HepG2 (cell line): ENCODE data around the gene CHN1. TPM values are rescaled to one million over a fixed set of nuclear protein-coding genes. Genes with fewer than 3 reads are reported as not detected.

Source experiments
- ATAC-seq: fragments of 200-7000 bp; cut with Tn5 transposase; 3 replicates; pipeline ENCODE4 v1.9.1; 2020; ENCODE audit warnings: mild to moderate bottlenecking, moderate library complexity
- BruUV-seq: library from RNA; stranded (reverse); fragments of 400-500 nt; replicated peaks from 2 replicates; lab custom pipeline; 2021; lab: Mats Ljungman, UMichigan
- CTCF ChIA-PET: fragments of 300-600 bp; formaldehyde crosslinking; extraction: SDS; loops from one replicate; lab custom pipeline; 2021; ENCODE audit warnings: low total read pairs, inconsistent platforms, low intra/inter-chr PET ratio; lab: Yijun Ruan, JAX
- POLR2A ChIA-PET: fragments of 350-600 bp; sonication (Branson Sonifier 250); formaldehyde crosslinking; loops from one replicate; lab custom pipeline; 2020; ENCODE audit warnings: antibody characterized with exemption, inconsistent platforms; lab: Yijun Ruan, JAX
- DNase-seq: peaks from one replicate; pipeline ENCODE4 v3.0.0-alpha.2; 2015; ENCODE audit warnings: low spot score
- FAIRE-seq: peaks from 3 replicates; lab custom pipeline; 2011; peaks lifted over from hg19 to GRCh38; lab: Jason Lieb, UNC
- H2AFZ ChIP-seq: one replicate; pipeline ENCODE4 v1.6.1; 2011; ENCODE audit warnings: low read length, inconsistent platforms
- H3K27ac ChIP-seq: fragments of 300-600 bp; 3 replicates; pipeline ENCODE4 v1.8.0; 2011; ENCODE audit warnings: mixed run types, mild to moderate bottlenecking, mixed read lengths, low read length, inconsistent platforms; ENCODE audit not compliant: insufficient read depth; ENCODE audit errors: extremely low read length
- H3K27me3 ChIP-seq, 2 experiments: fragments of 200-600 bp in 1 of 2; 2 replicates in 1 of 2; 3 replicates in 1 of 2; pipeline versions ENCODE4 v1.6.0 to v1.8.0; 2011; ENCODE audit warnings: low read length in 2 of 2, mild to moderate bottlenecking in 2 of 2, moderate library complexity in 2 of 2, inconsistent platforms in 1 of 2; ENCODE audit not compliant: insufficient read depth in 2 of 2, control insufficient read depth in 1 of 2
- H3K36me3 ChIP-seq, 2 experiments: fragments of 200-600 bp in 1 of 2; replicated peaks in 1 of 2; 2 replicates in 1 of 2; 3 replicates in 1 of 2; pipeline versions ENCODE4 v1.5.1 to v1.8.0; 2011; ENCODE audit warnings: low read length in 2 of 2, inconsistent platforms in 1 of 2; ENCODE audit not compliant: insufficient read depth in 2 of 2, control insufficient read depth in 1 of 2
- H3K4me1 ChIP-seq: 2 replicates; pipeline ENCODE4 v1.5.1; 2012; ENCODE audit warnings: low read length, inconsistent platforms; ENCODE audit not compliant: insufficient read depth
- H3K4me2 ChIP-seq: 2 replicates; pipeline ENCODE4 v1.6.0; 2011; ENCODE audit warnings: low read depth, low read length, inconsistent platforms
- H3K4me3 ChIP-seq, 3 experiments: fragments of 200-600 bp in 1 of 3; sonication (generic), shearing (Covaris generic) in 1 of 3; replicated peaks in 1 of 3; 2 replicates each; pipeline ENCODE4 v1.5.1; 2011 to 2016; ENCODE audit warnings: low read length in 3 of 3, inconsistent platforms in 2 of 3, low read depth in 2 of 3, mild to moderate bottlenecking in 2 of 3, control low read depth in 1 of 3, mixed read lengths in 1 of 3; ENCODE audit not compliant: insufficient read depth in 1 of 3
- H3K79me2 ChIP-seq: one replicate; pipeline ENCODE4 v1.6.1; 2011; ENCODE audit warnings: low read length, inconsistent platforms; ENCODE audit not compliant: insufficient read depth
- H3K9ac ChIP-seq: 2 replicates; pipeline ENCODE4 v1.6.0; 2011; ENCODE audit warnings: mild to moderate bottlenecking, low read depth, low read length, inconsistent platforms; ENCODE audit not compliant: insufficient read depth
- H3K9me3 ChIP-seq: 2 replicates; pipeline ENCODE4 v1.5.1; 2012; ENCODE audit warnings: mild to moderate bottlenecking, low read length
- H4K20me1 ChIP-seq: 2 replicates; pipeline ENCODE4 v1.6.0; 2011; ENCODE audit warnings: inconsistent platforms, mild to moderate bottlenecking, low read length, moderate library complexity; ENCODE audit not compliant: insufficient read depth
- BCL6 ChIP-seq: IDR thresholded peaks from 2 replicates; pipeline ENCODE4 v1.6.1; 2016; ENCODE audit warnings: missing genetic modification reagents, missing compliant biosample characterization
- CBX2 ChIP-seq, 2 experiments: fragments of 200-600 bp in 1 of 2; sonication (generic); formaldehyde crosslinking in 1 of 2; IDR thresholded peaks; 2 replicates each; pipeline versions ENCODE4 v1.7.0 to v1.8.1; 2018 to 2022; ENCODE audit warnings: low read depth in 2 of 2, low read length in 1 of 2, mild to moderate bottlenecking in 1 of 2, missing genetic modification reagents in 1 of 2
- HDAC1 ChIP-seq: sonication (generic); formaldehyde crosslinking; IDR thresholded peaks from 2 replicates; pipeline ENCODE4 v1.5.1; 2020; ENCODE audit warnings: mild to moderate bottlenecking, missing genetic modification reagents
- PITX1 ChIP-seq: sonication (generic); formaldehyde crosslinking; IDR thresholded peaks from 2 replicates; pipeline ENCODE4 v1.5.1; 2020; ENCODE audit warnings: mild to moderate bottlenecking, missing genetic modification reagents
- RARG ChIP-seq: sonication (generic); formaldehyde crosslinking; IDR thresholded peaks from 2 replicates; pipeline ENCODE4 v1.4.0; 2020; ENCODE audit warnings: low read depth, mild to moderate bottlenecking, missing genetic modification reagents
- RNF2 ChIP-seq: fragments of 450-650 bp; conservative IDR thresholded peaks from 2 replicates; pipeline ENCODE4 v1.6.1; 2016; ENCODE audit warnings: low read depth
- SMAD3 ChIP-seq: sonication (generic); formaldehyde crosslinking; IDR thresholded peaks from 2 replicates; pipeline ENCODE4 v1.4.0; 2020; ENCODE audit warnings: missing genetic modification reagents
- SRSF1 ChIP-seq: fragments of 200-400 bp; formaldehyde crosslinking; optimal IDR thresholded peaks from 2 replicates; pipeline ENCODE3; 2017; ENCODE audit warnings: mild to moderate bottlenecking, low read depth, low read length, moderate library complexity
- ZFP36L1 ChIP-seq: sonication (generic); formaldehyde crosslinking; IDR thresholded peaks from 2 replicates; pipeline ENCODE4 v1.8.0; 2022; ENCODE audit warnings: mild to moderate bottlenecking, missing genetic modification reagents, moderate library complexity
- ZMYM3 ChIP-seq: sonication (generic); formaldehyde crosslinking; IDR thresholded peaks from 2 replicates; pipeline ENCODE4 v1.5.1; 2020; ENCODE audit warnings: mild to moderate bottlenecking, missing genetic modification reagents
- ZNF33B ChIP-seq: sonication (generic); formaldehyde crosslinking; IDR thresholded peaks from 2 replicates; pipeline ENCODE4 v1.5.1; 2020; ENCODE audit warnings: mild to moderate bottlenecking, missing genetic modification reagents
- ZNF383 ChIP-seq: sonication (generic); formaldehyde crosslinking; IDR thresholded peaks from 2 replicates; pipeline ENCODE4 v1.4.0; 2020; ENCODE audit warnings: missing genetic modification reagents, mild to moderate bottlenecking, borderline replicate concordance
- ZNF761 ChIP-seq: sonication (generic); formaldehyde crosslinking; conservative IDR thresholded peaks from 2 replicates; pipeline ENCODE4 v1.4.0; 2020; ENCODE audit warnings: mild to moderate bottlenecking, missing genetic modification reagents
- ZSCAN29 ChIP-seq: sonication (generic); formaldehyde crosslinking; conservative IDR thresholded peaks from 2 replicates; pipeline ENCODE4 v1.4.0; 2020; ENCODE audit warnings: mild to moderate bottlenecking, missing genetic modification reagents
- WGBS: methylation state at CpG from one replicate; pipeline ENCODE4 v1.1.6; 2017; ENCODE audit warnings: low lambda C conversion rate; 5-methylcytosine and 5-hydroxymethylcytosine counted together
- in situ Hi-C: cut with HindIII; loops from 2 replicates; pipeline ENCODE4 v1.10.0; 2017; ENCODE audit warnings: low pct_unique_long_range_greater_than_20kb; ENCODE audit not compliant: extremely low pct_ligation_motif_present
- intact Hi-C: fragments of 100-400 bp; cut with micrococcal nuclease; formaldehyde crosslinking; loops from one replicate; pipeline ENCODE4 v1.10.0; 2022; ENCODE audit not compliant: unreplicated experiment
- polyA plus RNA-seq, 8 experiments: library from polyadenylated mRNA; depleted of rRNA in 3 of 8; stranded (reverse) in 7 of 8; unstranded in 1 of 8; fragments of >200 nt; fragmentation: Illumina TruSeq in 4 of 8; extraction: Trizol in 4 of 8; gene quantifications; 2 replicates each; pipeline versions ENCODE4 v1.2.1 to v1.2.3, GENCODE V29; 2011 to 2016; ENCODE audit warnings: low read depth in 4 of 8, missing spikeins in 1 of 8, mixed read lengths in 1 of 8; ENCODE audit not compliant: insufficient read depth in 1 of 8
- total RNA-seq, 5 experiments: library from RNA; depleted of rRNA; stranded (reverse); fragments of >200 nt; fragmentation: Illumina TruSeq; extraction: Trizol; gene quantifications; 2 replicates each; pipeline ENCODE4 v1.2.3, GENCODE V29; 2016; ENCODE audit warnings: low read depth in 1 of 5

CHN1 gene
- total and polyA plus RNA-seq, 2 of the 13 experiments (the other 11 are each of a cell fraction or from before 2014, with no cell fraction given): 2.8 to 3.5 TPM

DNA sequence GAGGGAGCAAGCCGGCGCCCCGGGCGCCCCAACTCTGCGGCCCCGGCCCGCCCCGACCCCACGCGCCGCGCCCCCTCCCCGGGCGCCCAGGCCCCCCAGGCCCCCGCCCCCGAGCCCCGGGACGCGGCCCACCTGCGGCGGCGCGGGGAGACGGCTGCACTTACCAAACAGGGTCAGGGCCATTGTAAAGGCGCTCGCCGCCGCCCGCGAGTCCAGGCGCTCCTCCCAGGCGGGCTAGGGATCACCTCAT, 526 bp downstream of the CHN1 start:
- ChIA-PET CTCF (no interaction called here), POLR2A (no interaction called here)
- intact Hi-C loops: no loop called here
- Histone ChIP-seq H3K4me3 (peak overlapping the region; percentile 68 to 77 (median 72); a peak in 5 of 6 replicates), H3K9ac (peak overlapping the region; percentile 33; the same call in 1 of the 2 replicates), H2AFZ (no peak overlapping the region), H3K4me2 (peak overlapping the region; percentile 92), H3K4me1 (peaks cover 13% of the 10 kb centered on the region; the same call in 1 of the 2 replicates), H3K79me2 (no peaks in the 10 kb centered on the region), H3K36me3 (no peaks in the 10 kb centered on the region), H3K27ac (no peak overlapping the region), H3K27me3 (peaks cover 0 to 47% of the 10 kb centered on the region in 2 experiments; a peak in 3 of 5 replicates), H4K20me1 (no peaks in the 10 kb centered on the region), H3K9me3 (no peaks in the 10 kb centered on the region)
- BruUV-seq: no TSS peak
- FAIRE-seq (no peak), ATAC-seq (peak; percentile 74), DNase-seq (no peak)
- WGBS: no CpG with 5 or more reads among the region's 32 CpGs
- 0 out of 2 replicates have a peak, but pooled peaks have one; percentile 8 for TF ChIP-seq ZNF761
- TF ChIP-seq PITX1 (CRISPR knock-in tag): no peak
- no peak for TF ChIP-seq ZFP36L1 (CRISPR knock-in tag)
- in situ Hi-C loops: no loop called here

DNA sequence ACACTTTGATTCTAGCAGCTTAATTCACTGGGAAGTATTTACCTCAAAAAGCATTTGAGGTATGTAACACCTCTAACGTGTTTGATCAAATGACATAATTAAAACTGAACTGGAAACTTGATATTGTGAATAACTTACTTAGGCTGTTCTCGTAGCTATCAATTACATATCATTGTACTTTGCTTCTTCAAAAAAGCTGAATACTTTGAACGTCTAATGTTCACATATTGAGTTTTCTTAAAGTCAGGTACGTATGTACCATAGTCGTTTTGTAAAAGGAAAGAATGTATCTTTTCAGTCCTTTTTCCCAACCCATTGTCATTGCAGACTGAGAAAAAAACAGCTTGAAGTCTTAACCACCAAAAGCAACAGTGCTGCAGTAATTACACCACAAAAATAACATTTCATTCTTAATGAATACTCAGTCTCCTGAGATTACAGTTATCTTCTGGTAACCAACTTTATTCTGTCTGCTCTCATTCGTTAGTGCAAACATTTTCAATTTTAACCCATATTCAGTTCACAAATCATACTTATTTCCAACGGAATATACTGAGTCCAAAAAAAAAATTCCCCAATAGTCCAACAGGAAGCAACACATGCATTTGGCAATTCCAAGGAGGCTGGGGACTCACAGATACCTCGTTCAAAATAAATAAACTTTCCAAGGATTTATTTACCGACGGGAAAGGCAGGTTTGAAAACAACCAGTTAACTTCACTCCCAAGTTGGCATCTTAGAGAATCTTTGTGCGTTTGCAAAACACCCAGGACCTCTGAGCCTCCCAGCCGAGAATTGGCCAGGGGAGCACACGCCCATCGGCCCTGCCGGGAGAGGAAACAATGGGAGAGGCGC, 1.1 kb downstream of the CHN1 start:
- no peaks in the 10 kb centered on the region for H4K20me1 ChIP-seq
- DNase-seq (no peak), ATAC-seq (no peak), FAIRE-seq (no peak)
- intact Hi-C loops: no loop called here
- H3K9me3 ChIP-seq: no peaks in the 10 kb centered on the region
- peak overlapping the region; percentile 60 for H3K4me2 ChIP-seq
- 20% methylated on average over 11 of the region's 16 CpGs for WGBS
- TF ChIP-seq ZMYM3 (no peak), ZNF33B (CRISPR knock-in tag) (no peak), CBX2 (IDR thresholded peaks at IDR 0.05; ENCODE audit: low read depth, low read length) (peak; percentile 99), CBX2 (CRISPR knock-in tag; IDR thresholded peaks at IDR 0.05; ENCODE audit: low read depth) (no peak), HDAC1 (CRISPR knock-in tag) (0 out of 2 replicates have a peak, but pooled peaks have one; percentile 1), BCL6 (CRISPR knock-in tag) (peak; percentile 73), SMAD3 (CRISPR knock-in tag) (no peak), RNF2 (peak; percentile 83), SRSF1 (no peak), RARG (CRISPR knock-in tag) (no peak), ZSCAN29 (CRISPR knock-in tag) (no peak), ZNF383 (CRISPR knock-in tag) (0 out of 2 replicates have a peak, but pooled peaks have one; percentile 14)
- BruUV-seq: TSS peak; percentile 60
- H3K4me3 ChIP-seq: peak overlapping the region in 2 of 3 experiments; percentile 72 to 77; a peak in 3 of 6 replicates
- no peaks in the 10 kb centered on the region for H3K79me2 ChIP-seq
- H3K27me3 ChIP-seq: peaks cover 0 to 47% of the 10 kb centered on the region in 2 experiments; a peak in 3 of 5 replicates
- no peak overlapping the region for H3K9ac ChIP-seq
- no peak overlapping the region for H3K27ac ChIP-seq
- no peaks in the 10 kb centered on the region for H3K36me3 ChIP-seq
- peaks cover 13% of the 10 kb centered on the region; the same call in 1 of the 2 replicates for H3K4me1 ChIP-seq
- POLR2A ChIA-PET: no interaction called here
- in situ Hi-C loops: no loop called here
- CTCF ChIA-PET: no interaction called here
- H2AFZ ChIP-seq: no peak overlapping the region
